ENCODE data around the gene KLF18.
"Not testable (repeated sequence)": the region's sequence is repeated elsewhere in the genome, so short reads cannot be mapped to it uniquely, and the experiment has no call there.

The KLF18 gene

DNA sequence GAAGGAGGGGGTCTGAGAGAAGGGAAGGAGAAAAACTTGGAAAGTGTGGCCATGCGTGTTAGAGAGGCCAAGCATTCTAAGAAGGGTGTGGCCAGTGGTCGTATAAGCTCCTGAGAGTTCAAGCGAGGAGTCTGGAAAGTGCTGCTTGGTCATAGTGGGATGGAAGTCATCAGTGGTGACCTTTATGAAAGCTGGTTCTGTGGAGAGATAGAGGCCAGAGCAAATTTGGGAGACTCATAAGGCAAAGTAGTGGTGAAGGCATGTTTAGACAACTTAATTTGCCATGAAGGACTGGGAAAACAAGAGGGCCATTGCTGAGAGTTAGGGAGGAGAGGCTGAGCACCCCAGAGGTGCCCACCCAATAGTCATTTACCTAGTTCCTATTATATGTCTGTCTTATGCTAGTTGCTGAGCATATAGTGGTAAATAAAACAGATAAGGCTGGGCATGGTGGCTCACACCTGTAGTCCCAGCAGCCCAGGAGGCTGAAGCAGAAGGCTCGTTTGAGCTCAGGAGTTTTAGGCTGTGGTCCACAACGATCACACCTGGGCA lies 21.0 kb downstream of the KLF18 start:
- no peak for DNase-seq (ENCODE audit: low read depth in 2 of 2, low spot score in 1 of 2)

DNA sequence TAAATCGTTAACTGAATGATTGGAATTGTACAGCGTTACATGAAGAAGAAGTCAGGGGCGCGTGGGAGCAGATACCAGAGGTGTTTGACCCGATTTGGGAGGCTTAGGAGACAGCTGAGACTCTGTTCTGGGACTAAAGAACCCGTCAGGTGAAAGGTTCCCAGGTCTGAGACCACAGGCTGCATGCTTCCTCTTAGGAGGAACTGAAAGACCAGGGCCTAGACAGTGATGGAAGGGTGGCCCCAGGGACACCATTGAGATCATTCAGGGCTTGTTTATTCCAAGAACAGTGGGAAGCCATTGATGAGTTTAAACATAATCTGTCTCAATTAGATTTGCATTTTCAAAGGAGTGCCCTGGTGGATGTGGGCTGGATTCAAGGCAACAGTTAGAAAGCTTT lies 21.9 kb downstream of the KLF18 start:
- DNase-seq (ENCODE audit: low read depth in 2 of 2, low spot score in 1 of 2), result no peak

DNA sequence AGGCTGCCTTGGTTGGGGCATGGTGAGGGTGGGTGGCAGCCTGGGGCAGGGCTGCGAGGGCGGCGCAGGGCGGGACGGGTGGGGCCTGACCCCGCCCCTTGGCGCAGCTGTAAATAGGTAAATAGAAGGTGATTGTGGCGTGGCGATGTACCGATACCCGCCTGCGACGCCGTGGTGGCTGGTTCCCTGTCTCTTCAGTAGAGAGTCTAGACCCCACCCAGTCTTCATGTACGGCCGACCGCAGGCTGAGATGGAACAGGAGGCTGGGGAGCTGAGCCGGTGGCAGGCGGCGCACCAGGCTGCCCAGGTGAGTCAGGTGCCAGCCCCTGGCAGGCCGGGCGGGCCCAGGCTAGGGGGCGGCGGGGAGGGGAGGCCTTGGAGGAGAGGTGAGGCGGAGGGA lies 22.7 kb downstream of the KLF18 start, which contains the start of gene KLF17:
TSS of gene KLF17 (plus strand) at position 140 of the 400 bp plus-strand sequence. CDS start at position 227, 87 bp downstream.
- DNase-seq (ENCODE audit: low read depth in 2 of 2, low spot score in 1 of 2), result no peak

DNA sequence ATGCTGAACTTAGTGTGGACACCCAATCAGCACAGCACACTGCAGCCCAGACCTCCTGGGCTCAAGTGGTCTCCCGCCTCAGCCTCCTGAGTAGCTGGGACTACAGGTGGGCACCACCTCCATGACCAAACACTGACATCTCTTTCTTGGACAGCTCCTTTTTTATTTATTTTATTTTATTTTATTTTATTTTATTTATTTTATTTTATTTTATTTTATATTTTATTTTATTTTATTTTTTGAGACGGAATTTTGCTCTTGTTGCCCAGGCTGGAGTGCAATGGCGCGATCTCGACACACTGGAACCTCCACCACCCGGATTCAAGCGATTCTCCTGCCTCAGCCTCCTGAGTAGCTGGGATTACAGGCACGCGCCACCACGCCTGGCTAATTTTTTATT lies 24.2 kb downstream of the KLF18 start:
- DNase-seq (ENCODE audit: low read depth in 2 of 2, low spot score in 1 of 2), result not testable (repeated sequence)

DNA sequence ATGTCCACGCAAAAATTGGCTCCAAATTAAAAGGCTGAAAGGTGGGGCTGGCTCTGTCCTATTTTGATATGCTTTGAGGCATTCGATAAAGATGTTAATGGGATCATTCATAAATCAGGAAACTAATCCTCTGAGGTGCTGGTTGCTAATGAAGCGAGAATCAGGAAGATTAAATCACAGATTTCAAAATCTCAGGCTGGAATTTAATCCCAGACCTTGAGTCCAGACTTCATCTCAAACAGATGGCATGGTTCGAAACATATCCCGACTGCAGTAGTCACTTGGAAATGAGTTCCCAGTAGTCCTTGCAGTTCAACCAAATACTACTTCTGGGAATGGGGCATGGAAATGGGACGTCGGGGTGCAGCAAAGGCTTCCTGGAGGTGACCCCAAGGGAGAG lies 27.3 kb downstream of the KLF18 start:
- DNase-seq (ENCODE audit: low read depth in 2 of 2, low spot score in 1 of 2), result no peak

DNA sequence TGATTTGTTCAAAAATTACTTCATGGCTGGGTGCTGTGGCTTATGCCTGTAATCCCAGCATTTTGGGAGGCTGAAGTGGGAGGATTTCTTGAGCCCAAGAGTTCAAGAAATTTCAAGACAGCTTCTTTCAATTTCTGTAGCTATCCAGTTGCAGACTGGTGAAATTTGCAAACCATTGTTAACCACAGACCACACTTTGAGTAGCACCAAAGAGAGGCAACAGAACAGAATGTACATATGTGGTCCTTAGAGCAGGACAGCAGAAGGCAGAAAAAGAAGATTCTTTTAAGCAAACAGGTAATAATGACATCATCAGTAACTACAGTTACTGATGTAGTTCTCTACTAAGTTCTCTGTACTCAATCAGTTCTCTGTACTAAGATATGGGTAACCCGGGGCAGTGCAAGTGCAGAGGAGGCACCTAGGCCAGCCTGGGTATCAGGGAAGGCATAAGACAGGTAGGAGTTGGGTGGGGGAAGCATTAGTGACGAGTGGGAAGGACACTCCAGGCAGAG lies 28.3 kb downstream of the KLF18 start:
- no peak for DNase-seq (ENCODE audit: low read depth in 2 of 2, low spot score in 1 of 2)

DNA sequence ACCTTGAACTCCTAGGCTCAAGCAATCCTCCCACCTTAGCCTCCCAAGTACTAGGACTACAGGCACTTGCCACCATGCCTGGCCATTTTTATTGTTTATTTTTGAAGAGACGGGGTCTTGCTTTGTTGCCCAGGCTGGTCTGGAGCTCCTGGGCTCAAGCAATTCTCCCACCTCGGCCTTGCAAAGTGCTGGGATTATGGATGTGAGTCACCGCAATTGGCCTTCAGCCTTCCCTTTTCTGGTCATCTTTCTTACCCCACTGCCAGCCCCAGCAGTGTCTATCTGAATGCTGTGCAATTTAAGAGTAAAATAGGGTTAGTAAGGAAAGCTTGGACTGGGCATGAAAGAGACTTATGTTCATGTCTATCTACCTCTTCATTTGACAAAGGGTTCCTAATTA lies 28.9 kb downstream of the KLF18 start:
- DNase-seq (ENCODE audit: low read depth in 2 of 2, low spot score in 1 of 2), result no peak

DNA sequence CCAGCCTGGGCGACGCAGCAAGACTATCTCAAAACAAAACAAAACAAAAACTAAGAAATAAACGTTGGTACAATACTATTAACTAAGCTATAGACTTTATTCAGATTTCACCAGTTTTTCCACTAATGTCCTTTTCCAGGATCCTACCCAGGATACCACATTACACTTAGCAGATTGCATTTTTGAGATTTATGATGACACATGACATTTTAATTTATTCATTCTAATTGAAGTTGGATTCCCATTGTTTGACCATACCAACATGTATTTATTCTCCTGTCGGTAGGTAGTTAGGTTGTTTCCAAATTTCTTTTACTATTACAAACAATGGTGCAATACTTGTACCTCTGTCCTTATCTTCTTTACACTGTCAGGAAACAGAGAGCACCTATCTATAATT lies 29.6 kb downstream of the KLF18 start:
- DNase-seq (ENCODE audit: low read depth in 2 of 2, low spot score in 1 of 2), result no peak

DNA sequence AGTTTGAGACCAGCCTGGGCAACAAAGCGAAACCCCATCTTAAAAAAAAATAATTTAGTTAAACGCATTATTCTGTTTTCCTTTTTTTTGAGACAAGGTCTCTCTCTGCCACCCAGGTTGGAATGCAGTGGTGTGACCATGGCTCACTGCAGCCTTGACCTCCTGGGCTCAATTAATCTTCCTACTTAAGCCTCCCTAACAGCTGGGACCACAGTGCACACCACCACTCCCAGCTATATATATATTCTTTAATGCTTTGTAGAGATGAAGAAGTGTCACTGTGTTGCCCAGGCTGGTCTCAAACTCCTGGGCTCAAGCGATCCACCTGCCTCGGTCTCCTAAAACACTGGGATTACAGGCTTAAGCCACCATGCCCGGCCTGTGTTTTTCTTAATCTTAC lies 30.5 kb downstream of the KLF18 start:
- no peak for DNase-seq (ENCODE audit: low read depth in 2 of 2, low spot score in 1 of 2)

DNA sequence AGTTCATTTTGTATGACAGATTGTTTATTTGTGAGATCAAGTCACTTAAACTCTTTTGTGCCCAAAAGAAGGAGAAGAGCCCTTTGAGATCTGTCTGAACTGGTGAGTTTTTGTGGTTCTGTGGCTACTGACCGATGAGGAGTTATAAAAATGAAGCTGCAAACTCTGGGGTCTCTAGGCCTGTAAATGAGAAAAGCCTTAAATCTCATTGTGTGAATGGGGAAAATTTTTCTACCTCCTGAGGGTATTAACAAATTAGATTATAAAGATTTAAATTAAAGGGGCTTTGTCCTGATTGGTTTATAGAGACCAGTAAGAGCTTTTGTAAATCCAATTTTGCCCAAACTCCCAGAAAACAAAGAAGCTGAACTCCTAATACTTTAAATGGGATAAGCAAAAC lies 32.5 kb downstream of the KLF18 start:
- no peak for DNase-seq (ENCODE audit: low read depth in 2 of 2, low spot score in 1 of 2)

DNA sequence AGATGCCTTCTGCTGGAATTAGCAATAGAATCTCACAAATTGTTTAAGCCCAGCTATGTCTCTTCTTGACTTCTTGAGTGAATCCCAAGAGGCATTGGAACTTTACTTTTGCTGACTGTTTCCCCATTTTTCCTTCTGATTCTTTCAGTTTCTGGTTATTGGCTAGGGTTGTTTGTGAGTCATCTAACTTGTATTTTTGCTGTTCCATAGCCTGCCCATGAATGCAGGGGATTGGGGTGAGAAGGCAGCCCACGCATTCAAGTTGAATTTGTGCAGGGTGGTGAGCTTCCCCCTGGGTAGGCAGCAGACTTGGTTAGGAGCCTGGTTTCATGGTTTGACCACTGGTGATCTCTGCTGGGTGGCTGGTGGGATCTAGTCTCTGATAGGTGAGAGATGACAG lies 33.2 kb downstream of the KLF18 start:
- DNase-seq (ENCODE audit: low read depth in 2 of 2, low spot score in 1 of 2), result no peak

DNA sequence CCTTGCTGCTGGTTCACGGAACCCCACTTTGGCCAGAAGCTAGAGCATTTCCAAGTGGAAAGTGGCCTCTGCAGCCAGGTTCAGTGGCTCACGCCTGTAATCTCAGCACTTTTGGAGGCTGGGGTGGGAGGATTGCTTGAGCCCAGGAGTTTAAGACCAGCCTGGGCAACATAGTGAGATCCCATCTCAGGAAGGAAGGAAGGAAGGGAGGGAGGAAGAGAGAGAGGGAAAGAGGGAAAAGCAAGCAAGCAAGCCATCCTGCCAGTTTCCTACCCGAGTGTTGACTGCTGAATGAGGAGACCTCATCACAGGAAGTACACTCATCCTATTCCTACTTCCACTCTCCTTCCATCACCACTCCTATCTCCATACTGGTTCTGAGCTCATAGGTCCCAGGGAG lies 35.6 kb downstream of the KLF18 start:
- DNase-seq (ENCODE audit: low read depth in 2 of 2, low spot score in 1 of 2), result no peak

DNA sequence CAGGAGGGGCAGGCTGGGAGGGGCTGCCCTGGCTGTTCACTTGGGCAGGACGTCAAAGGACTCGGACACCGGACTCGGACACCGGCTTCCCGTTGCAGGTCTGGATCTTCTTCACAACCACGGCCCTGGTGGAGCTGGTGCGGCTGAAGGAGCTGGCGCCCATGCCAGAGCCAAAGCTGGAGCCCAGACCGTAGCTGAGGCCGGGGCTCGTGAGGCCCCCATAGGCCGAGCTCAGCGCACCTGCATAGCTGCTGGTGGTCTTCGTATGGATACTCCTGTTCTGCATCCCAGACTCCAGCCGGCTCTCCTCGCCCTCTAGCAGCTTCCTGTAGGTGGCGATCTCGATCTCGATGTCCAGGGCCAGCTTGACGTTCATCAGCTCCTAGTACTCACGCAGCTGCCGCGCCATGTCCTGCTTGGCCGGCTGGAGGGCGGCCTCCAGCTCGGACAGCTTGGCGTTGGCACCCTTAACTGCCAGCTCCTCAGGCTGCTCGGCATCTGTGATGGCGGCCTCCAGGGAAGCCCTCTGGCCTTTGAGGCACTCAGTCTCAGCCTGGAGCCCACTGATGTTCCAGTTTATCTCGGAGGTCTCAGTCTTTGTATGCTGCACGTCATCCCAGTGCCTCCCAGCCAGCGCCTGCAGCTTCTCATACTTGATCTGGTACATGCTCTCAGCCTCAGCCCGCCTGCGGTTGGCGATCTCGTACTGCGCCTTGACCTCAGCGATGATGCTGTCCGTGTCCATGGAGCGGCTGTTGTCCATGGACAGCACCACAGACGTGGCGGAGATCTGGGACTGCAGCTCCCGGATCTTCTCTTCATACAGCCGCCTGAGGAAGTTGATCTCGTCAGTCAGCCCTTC lies 37.9 kb downstream of the KLF18 start:
- DNase-seq (ENCODE audit: low read depth in 2 of 2, low spot score in 1 of 2), result no peak

DNA sequence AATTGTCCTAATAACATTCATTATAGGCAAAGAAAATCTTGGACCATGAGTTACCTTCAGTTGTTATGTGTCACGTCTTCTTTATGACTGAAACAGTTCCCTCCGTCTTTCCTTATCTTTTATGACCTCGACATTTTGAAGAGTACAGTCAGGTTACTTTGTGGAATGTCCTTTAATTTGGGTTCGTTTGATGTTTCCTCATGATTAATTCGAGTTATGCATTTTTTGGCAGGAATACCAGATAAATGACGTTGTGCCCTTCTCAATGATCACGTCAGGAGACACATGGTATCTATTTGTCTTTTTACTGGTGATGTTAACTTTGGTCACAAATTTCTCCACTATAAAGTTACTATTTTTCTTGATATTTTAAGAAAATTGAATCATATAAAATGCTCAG lies 40.1 kb downstream of the KLF18 start:
- no peak for DNase-seq (ENCODE audit: low read depth in 2 of 2, low spot score in 1 of 2)

DNA sequence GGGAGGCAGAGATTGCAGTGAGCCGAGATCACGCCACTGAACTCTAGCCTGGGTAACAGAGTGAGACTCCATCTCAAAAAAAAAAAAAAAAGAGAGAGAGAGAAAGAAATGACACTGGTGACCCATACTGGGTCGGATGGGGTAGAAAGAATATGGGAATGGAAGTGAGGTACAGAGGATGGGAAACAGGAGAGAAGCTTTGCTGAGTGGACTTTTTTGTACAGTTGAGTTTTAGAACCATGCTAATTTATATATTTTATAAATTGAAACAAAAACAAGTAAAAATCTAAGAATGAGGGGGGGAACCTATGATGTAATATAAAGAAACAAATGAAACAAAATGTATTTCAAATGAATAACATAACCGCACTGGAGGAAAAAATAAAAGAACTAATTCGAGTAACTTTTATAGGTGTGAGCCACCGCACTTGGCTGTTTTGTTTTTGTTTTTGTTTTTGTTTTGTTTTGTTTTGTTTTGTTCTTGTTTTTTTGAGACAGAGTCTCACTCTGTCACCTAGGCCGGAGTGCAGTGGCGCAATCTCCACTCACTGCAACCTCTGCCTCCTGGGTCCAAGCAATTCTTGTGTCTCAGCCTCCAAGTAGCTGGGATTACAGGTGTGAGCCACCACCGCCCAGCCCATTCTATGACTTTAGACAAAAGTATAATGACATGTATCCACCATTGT lies 41.1 kb downstream of the KLF18 start:
- no peak for DNase-seq (ENCODE audit: low read depth in 2 of 2, low spot score in 1 of 2)

DNA sequence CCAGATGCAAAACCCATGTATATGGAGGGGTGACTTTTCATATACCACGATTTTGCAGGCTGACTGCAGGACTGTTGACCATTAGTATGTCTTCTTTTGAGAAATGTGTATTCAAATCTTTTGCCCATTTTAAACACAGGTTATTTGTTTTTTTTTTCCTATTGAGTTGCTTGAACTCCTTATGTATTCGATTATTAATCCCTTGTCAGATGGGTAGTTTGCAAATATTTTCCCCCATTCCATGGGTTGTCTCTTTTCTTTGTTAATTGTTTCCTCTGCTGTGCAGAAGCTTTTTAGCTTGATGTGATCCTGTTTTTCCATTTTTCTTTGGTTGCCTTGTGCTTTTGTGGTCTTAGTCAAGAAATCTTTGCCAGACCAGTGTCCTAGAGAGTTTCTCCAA lies 47.4 kb downstream of the KLF18 start:
- DNase-seq (ENCODE audit: low read depth in 2 of 2, low spot score in 1 of 2), result no peak

DNA sequence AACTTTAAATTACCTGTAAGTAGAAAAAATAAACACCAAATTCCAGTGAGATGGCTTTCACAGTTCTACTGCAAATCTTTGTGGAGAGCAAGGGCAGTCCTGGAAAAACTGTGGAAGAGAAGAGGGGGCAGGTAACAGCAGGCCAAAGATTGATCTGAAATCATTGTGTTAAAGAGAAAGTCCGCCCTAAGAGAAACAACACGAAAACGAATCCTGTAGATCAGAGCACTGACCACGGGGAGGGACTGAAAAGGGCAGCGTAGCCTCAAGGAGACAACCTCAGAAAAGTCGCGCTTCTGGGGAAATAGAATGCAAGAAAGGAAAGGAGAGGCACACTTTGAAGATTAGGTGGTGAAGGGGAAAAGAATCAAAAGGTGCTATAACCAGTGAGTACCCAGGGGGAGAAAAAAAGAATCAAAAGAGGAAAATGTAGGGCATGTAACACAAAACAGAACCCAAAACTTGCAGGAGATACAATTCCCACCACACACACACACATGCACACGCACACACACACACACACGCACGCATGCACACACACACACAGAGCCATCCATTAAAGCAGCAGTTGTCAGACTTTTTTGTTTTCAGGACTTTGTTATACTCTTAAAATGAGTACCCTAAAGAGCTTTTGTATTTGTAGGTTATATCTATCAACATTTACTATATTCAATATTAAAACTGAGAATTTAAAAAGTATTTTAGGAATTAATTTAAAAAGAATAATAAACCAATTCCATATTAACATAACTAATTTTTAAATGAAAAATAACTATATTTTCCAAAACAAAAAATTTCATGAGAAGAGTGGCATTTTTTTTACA lies 50.8 kb downstream of the KLF18 start:
- no peak for DNase-seq (ENCODE audit: low read depth in 2 of 2, low spot score in 1 of 2)

DNA sequence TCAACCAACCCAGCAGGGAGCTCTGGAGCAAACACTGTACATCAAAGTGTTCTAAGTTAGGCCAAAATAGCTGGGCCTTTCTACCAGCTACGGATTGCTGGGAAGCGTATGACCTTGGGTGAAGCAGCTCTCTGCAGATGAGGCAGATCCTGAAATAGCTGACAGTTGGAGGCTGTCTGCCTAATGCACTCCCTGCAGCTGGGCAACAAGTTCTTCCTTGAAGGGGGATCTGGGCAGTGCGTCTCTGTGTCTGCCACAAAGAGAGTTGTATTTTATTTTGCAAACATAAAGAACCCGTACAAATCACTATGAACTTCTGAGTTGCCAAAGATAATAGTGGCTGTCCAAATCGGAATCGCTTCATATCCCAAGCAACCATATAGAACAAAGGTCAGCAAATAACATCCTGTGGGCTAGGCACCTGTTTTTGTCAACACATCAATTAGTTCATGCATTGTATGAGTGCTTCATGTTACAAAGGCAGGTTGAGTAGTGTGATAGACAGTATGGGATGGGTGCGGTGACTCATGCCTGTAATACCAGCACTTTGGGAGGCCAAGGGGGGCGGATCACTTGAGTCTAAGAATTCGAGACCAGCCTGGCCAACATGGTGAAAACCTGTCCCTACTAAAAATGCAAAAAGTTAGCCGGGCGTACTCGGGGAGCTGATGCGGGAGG lies 51.9 kb downstream of the KLF18 start:
- DNase-seq (ENCODE audit: low read depth in 2 of 2, low spot score in 1 of 2), result no peak
